Forelimb muscle (tissue), 1 donor: ENCODE measurements around the gene DDX46. TPM values are rescaled to one million over a fixed set of nuclear protein-coding genes. Genes with fewer than 3 reads are reported as not detected.
"Not testable (repeated sequence)": the region's sequence is repeated elsewhere in the genome, so short reads cannot be mapped to it uniquely, and the experiment has no call there.

Experiments used
- DNase-seq: peaks from one replicate; pipeline ENCODE4 v3.0.0-alpha.2; 2013; ENCODE audit warnings: low read depth
- polyA plus RNA-seq: library from polyadenylated mRNA; unstranded; fragments of 120-200 nt; gene quantifications from one replicate; pipeline ENCODE4 v1.2.1, GENCODE V29; 2013; ENCODE audit not compliant: insufficient read length

The DDX46 gene
- polyA plus RNA-seq, 1 donor, result 58.0 TPM

GRCh38 chr5:134784946-134785620 lies 26.5 kb downstream of the DDX46 start:
- no peak for DNase-seq

- no peak for DNase-seq
Observed at GRCh38 chr5:134787692-134788091, 29.1 kb downstream of the DDX46 start.

GRCh38 chr5:134791580-134791979 lies 33.0 kb downstream of the DDX46 start:
- no peak for DNase-seq

- DNase-seq, result no peak
Observed at GRCh38 chr5:134792286-134792685, 33.7 kb downstream of the DDX46 start.

- DNase-seq, result no peak
Observed at GRCh38 chr5:134793111-134793510, 34.5 kb downstream of the DDX46 start.

- no peak for DNase-seq
Observed at GRCh38 chr5:134794082-134794481, 35.5 kb downstream of the DDX46 start.

- no peak for DNase-seq
Observed at GRCh38 chr5:134794819-134795218, 36.2 kb downstream of the DDX46 start.

- no peak for DNase-seq
Observed at GRCh38 chr5:134798468-134798867, 39.9 kb downstream of the DDX46 start.

GRCh38 chr5:134803821-134804220 lies 45.2 kb downstream of the DDX46 start:
- DNase-seq, result no peak

GRCh38 chr5:134813407-134813806 lies 54.8 kb downstream of the DDX46 start:
- DNase-seq, result no peak

GRCh38 chr5:134813827-134814226 lies 55.2 kb downstream of the DDX46 start:
- no peak for DNase-seq

- no peak for DNase-seq
Observed at GRCh38 chr5:134817006-134817405, 58.4 kb downstream of the DDX46 start.

- no peak for DNase-seq
Observed at GRCh38 chr5:134818776-134819175, 60.2 kb downstream of the DDX46 start.

- no peak for DNase-seq
Observed at GRCh38 chr5:134819407-134819963, 60.9 kb downstream of the DDX46 start.

GRCh38 chr5:134821841-134822240 lies 63.3 kb downstream of the DDX46 start:
- no peak for DNase-seq

GRCh38 chr5:134824681-134825080 lies 66.1 kb downstream of the DDX46 start:
- DNase-seq, result no peak

GRCh38 chr5:134825212-134825611 lies 66.6 kb downstream of the DDX46 start:
- DNase-seq, result no peak

GRCh38 chr5:134833340-134834032 lies 74.9 kb downstream of the DDX46 start:
- DNase-seq, result no peak

- no peak for DNase-seq
Observed at GRCh38 chr5:134835623-134836022, 77.0 kb downstream of the DDX46 start.

- DNase-seq, result no peak
Observed at GRCh38 chr5:134837530-134838181, 79.1 kb downstream of the DDX46 start.

- not testable (repeated sequence) for DNase-seq
Observed at GRCh38 chr5:134838361-134838760, 79.8 kb downstream of the DDX46 start.

GRCh38 chr5:134840811-134841210 lies 82.2 kb downstream of the DDX46 start:
- DNase-seq, result no peak

GRCh38 chr5:134844252-134844651 lies 85.7 kb downstream of the DDX46 start:
- no peak for DNase-seq
